Measurements from ENCODE around the gene NOX3. TPM values are rescaled to one million over a fixed set of nuclear protein-coding genes. Genes with fewer than 3 reads are reported as not detected.

Gene NOX3
- total and polyA plus RNA-seq, 2 of the 8 experiments (the other 6 are each of a cell fraction or from before 2014, with no cell fraction given), result not detected

- no peaks in the 10 kb centered on the region for H3K4me1 ChIP-seq (replicated peaks in 1 of 4; ENCODE audit: control insufficient read depth in 3 of 4, insufficient read depth in 4 of 4, low read length in 3 of 4)
- no peak overlapping the region for H2AFZ ChIP-seq (ENCODE audit: low read length)
Observed at GRCh38 chr6:155485756-155486155, 30.1 kb upstream of the NOX3 start.

More at GRCh38 chr6:155485756-155486155, 30.1 kb upstream of the NOX3 start:
- DNase-seq (ENCODE audit: low read depth in 1 of 2, low spot score in 2 of 2) (no peak), FAIRE-seq (no peak)
- Histone ChIP-seq H4K5ac (ENCODE audit: insufficient read length, low read depth, low read length) (no peak overlapping the region), H3K4me3 (ENCODE audit: extremely low read depth in 1 of 4, insufficient read depth in 2 of 4, low read depth in 3 of 4, low read length in 4 of 4) (no peak overlapping the region), H3K56ac (replicated peaks; ENCODE audit: insufficient read length, low read depth, low read length) (no peak overlapping the region), H2BK12ac (ENCODE audit: low read depth, low read length) (no peak overlapping the region), H3K36me3 (ENCODE audit: control insufficient read depth in 2 of 4, insufficient read depth in 4 of 4, low read length in 3 of 4) (no peaks in the 10 kb centered on the region), H3K79me2 (ENCODE audit: control insufficient read depth in 1 of 2, insufficient read depth in 2 of 2, low read length in 2 of 2) (no peaks in the 10 kb centered on the region), H4K91ac (replicated peaks; ENCODE audit: insufficient read length, low read length) (no peak overlapping the region), H2AK5ac (ENCODE audit: low read depth, low read length) (no peak overlapping the region), H3K27me3 (replicated peaks in 1 of 4; ENCODE audit: control insufficient read depth in 3 of 4, extremely low read depth in 1 of 4, insufficient read depth in 3 of 4, low read length in 3 of 4) (no peaks in the 10 kb centered on the region), H3K23ac (ENCODE audit: insufficient read length) (no peak overlapping the region), H2BK15ac (ENCODE audit: low read length) (no peak overlapping the region), H3K9ac (replicated peaks in 1 of 4; ENCODE audit: extremely low read depth in 1 of 4, low read depth in 3 of 4, low read length in 3 of 4) (no peak overlapping the region), H4K20me1 (replicated peaks in 1 of 2; ENCODE audit: control insufficient read depth in 1 of 2, insufficient read depth in 2 of 2, low read length in 2 of 2) (no peaks in the 10 kb centered on the region), H2BK5ac (ENCODE audit: low read depth, low read length) (no peak overlapping the region), H3K4ac (replicated peaks; ENCODE audit: insufficient read length, low read depth, low read length) (no peak overlapping the region), H2BK20ac (ENCODE audit: low read length) (no peak overlapping the region), H3K14ac (ENCODE audit: insufficient read length) (no peak overlapping the region), H3K23me2 (ENCODE audit: low read depth, low read length) (no peaks in the 10 kb centered on the region), H3K18ac (ENCODE audit: extremely low read depth, low read length) (no peak overlapping the region), H2BK120ac (replicated peaks; ENCODE audit: low read depth, low read length) (no peak overlapping the region), H3K4me2 (ENCODE audit: insufficient read depth in 1 of 2, low read depth in 2 of 2, low read length in 2 of 2) (no peak overlapping the region), H3K9me3 (ENCODE audit: insufficient read depth in 2 of 2, low read depth in 1 of 2, low read length in 1 of 2) (no peaks in the 10 kb centered on the region), H4K8ac (ENCODE audit: extremely low read depth, insufficient read depth, low read length) (no peak overlapping the region), H3K27ac (ENCODE audit: low read depth, low read length) (no peak overlapping the region; the same call in 1 of the 2 replicates), H3K79me1 (ENCODE audit: low read depth, low read length) (no peaks in the 10 kb centered on the region)
- ChIA-PET CTCF (ENCODE audit: partially characterized antibody) (interaction anchor here (1.7 kb wide), 1 partner anchor 9 kb away, joined by 4 read pairs; no protein-coding TSS in a partner anchor), POLR2A (ENCODE audit: partially characterized antibody) (no interaction called here)
- no peak for TF ChIP-seq RXRA (IDR thresholded peaks at IDR 0.05; ENCODE audit: insufficient read depth, low read depth, low read length)
- TF ChIP-seq SUZ12 (IDR thresholded peaks at IDR 0.05; ENCODE audit: low read length), result no peak
- no peak for TF ChIP-seq ASH2L (IDR thresholded peaks at IDR 0.05; ENCODE audit: low read length)
- TF ChIP-seq KDM5A (IDR thresholded peaks at IDR 0.05; ENCODE audit: low read length), result no peak
- no peak for TF ChIP-seq CHD1 (IDR thresholded peaks at IDR 0.05; ENCODE audit: low read depth, low read length)
- no peak for TF ChIP-seq FOSL1 (IDR thresholded peaks at IDR 0.05; ENCODE audit: insufficient read depth, low read depth, low read length)
- no peak for TF ChIP-seq JUN (IDR thresholded peaks at IDR 0.05; ENCODE audit: low read depth, low read length)
- TF ChIP-seq PHF8 (conservative IDR thresholded peaks at IDR 0.05; ENCODE audit: low read depth, low read length), result no peak
- TF ChIP-seq EGR1 (IDR thresholded peaks at IDR 0.05; ENCODE audit: borderline replicate concordance, low read depth, low read length), result no peak
- no peak for TF ChIP-seq SP1 (IDR thresholded peaks at IDR 0.05; ENCODE audit: low read depth, low read length)
- TF ChIP-seq SRF (IDR thresholded peaks at IDR 0.05; ENCODE audit: low read depth, low read length), result no peak
- no peak for TF ChIP-seq TCF12 (IDR thresholded peaks at IDR 0.05; ENCODE audit: low read depth, low read length)
- 94% methylated on average over 4 of the region's 4 CpGs; no CpG with 5 or more reads in 1 of the 2 experiments for WGBS, 2 experiments (ENCODE audit: extremely low coverage in 1 of 2, insufficient coverage in 1 of 2, insufficient read length in 1 of 2, insufficient replicate concordance in 2 of 2, low coverage in 1 of 2, low lambda C conversion rate in 2 of 2, missing lambda C conversion rate in 1 of 2)
